K562 (cell line): ENCODE measurements around the gene ANKS3. TPM values are rescaled to one million over a fixed set of nuclear protein-coding genes. Genes with fewer than 3 reads are reported as not detected.

Experiments
- ATAC-seq: fragments of 200-7000 bp; cut with Tn5 transposase; 3 replicates; pipeline ENCODE4 v1.9.1; 2020; ENCODE audit warnings: moderate library complexity
- BruUV-seq: library from RNA; stranded (reverse); fragments of 400-500 nt; replicated peaks from 2 replicates; lab custom pipeline; 2021; lab: Mats Ljungman, UMichigan
- CTCF ChIA-PET: fragments of 300-600 bp; formaldehyde crosslinking; extraction: SDS; loops from one replicate; lab custom pipeline; 2021; ENCODE audit warnings: low intra/inter-chr PET ratio; lab: Yijun Ruan, JAX
- POLR2A ChIA-PET: fragments of 300-600, 350-650 bp; sonication (Branson Sonifier 250); formaldehyde crosslinking; extraction: SDS; loops from one replicate; lab custom pipeline; 2021; ENCODE audit warnings: antibody characterized with exemption, inconsistent platforms; lab: Yijun Ruan, JAX
- DNase-seq, 4 experiments: peaks; one replicate each; pipeline versions ENCODE4 v3.0.0 to v3.0.0-alpha.2; 2011 to 2018; ENCODE audit warnings: low spot score in 3 of 4, mixed read lengths in 3 of 4; ENCODE audit errors: extremely low read depth in 1 of 4
- FAIRE-seq: peaks from 2 replicates; lab custom pipeline; 2011; peaks lifted over from hg19 to GRCh38; lab: Jason Lieb, UNC
- H2AFZ ChIP-seq: 2 replicates; pipeline ENCODE4 v1.6.0; 2011; ENCODE audit warnings: low read depth, low read length, control low read depth, inconsistent platforms
- H3K27ac ChIP-seq: fragments of 200-600 bp; 3 replicates; pipeline ENCODE4 v1.8.0; 2011; ENCODE audit warnings: low read depth, mild to moderate bottlenecking, control low read depth, inconsistent platforms, low read length, moderate library complexity, mixed read lengths; ENCODE audit errors: extremely low read depth
- H3K27me3 ChIP-seq, 2 experiments: fragments of 300-600 bp in 1 of 2; 2 replicates in 1 of 2; 3 replicates in 1 of 2; pipeline versions ENCODE4 v1.6.0 to v1.8.0; 2011; ENCODE audit warnings: inconsistent platforms in 2 of 2, low read length in 2 of 2, mild to moderate bottlenecking in 1 of 2, mixed read lengths in 1 of 2, moderate library complexity in 1 of 2; ENCODE audit not compliant: control insufficient read depth in 2 of 2, insufficient read depth in 2 of 2
- H3K36me3 ChIP-seq: fragments of 300-600 bp; 3 replicates; pipeline ENCODE4 v1.8.0; 2011; ENCODE audit warnings: mild to moderate bottlenecking, low read length, inconsistent platforms; ENCODE audit not compliant: control insufficient read depth, insufficient read depth
- H3K4me1 ChIP-seq, 2 experiments: fragments of 200-600 bp in 1 of 2; replicated peaks in 1 of 2; 2 replicates in 1 of 2; 3 replicates in 1 of 2; pipeline versions ENCODE4 v1.5.1 to v1.8.0; 2011; ENCODE audit warnings: inconsistent platforms in 2 of 2, low read length in 2 of 2, mild to moderate bottlenecking in 1 of 2, mixed read lengths in 1 of 2, moderate library complexity in 1 of 2; ENCODE audit not compliant: control insufficient read depth in 2 of 2, insufficient read depth in 2 of 2
- H3K4me2 ChIP-seq: 2 replicates; pipeline ENCODE4 v1.6.1; 2011; ENCODE audit warnings: low read length, control low read depth, inconsistent platforms, mixed read lengths; ENCODE audit not compliant: insufficient read depth
- H3K4me3 ChIP-seq: fragments of 200-600 bp; sonication (generic), shearing (Covaris generic); 2 replicates; pipeline ENCODE4 v1.5.1; 2016; ENCODE audit warnings: control low read depth, inconsistent platforms
- H3K79me2 ChIP-seq: fragments of 200-600 bp; 3 replicates; pipeline ENCODE4 v1.8.0; 2011; ENCODE audit warnings: low read length, inconsistent platforms; ENCODE audit not compliant: control insufficient read depth, insufficient read depth
- H3K9ac ChIP-seq, 2 experiments: 2 replicates each; pipeline versions ENCODE4 v1.6.0 to v1.6.1; 2011; ENCODE audit warnings: low read depth in 2 of 2, low read length in 2 of 2, control low read depth in 1 of 2, inconsistent platforms in 1 of 2, mild to moderate bottlenecking in 1 of 2, mixed read lengths in 1 of 2; ENCODE audit not compliant: insufficient read depth in 1 of 2
- H3K9me1 ChIP-seq: one replicate; pipeline ENCODE4 v1.6.0; 2011; ENCODE audit warnings: inconsistent platforms, mild to moderate bottlenecking, low read length, moderate library complexity; ENCODE audit not compliant: control insufficient read depth, insufficient read depth
- H3K9me3 ChIP-seq: replicated peaks from 2 replicates; pipeline ENCODE4 v1.5.1; 2011; ENCODE audit warnings: low read depth, low read length, inconsistent platforms; ENCODE audit not compliant: control insufficient read depth, insufficient read depth
- H4K20me1 ChIP-seq: replicated peaks from 2 replicates; pipeline ENCODE4 v1.6.1; 2011; ENCODE audit warnings: low read length, inconsistent platforms, mixed read lengths; ENCODE audit not compliant: control insufficient read depth, insufficient read depth
- CBX3 ChIP-seq, 2 experiments: IDR thresholded peaks; 1 replicate in 1 of 2; 2 replicates in 1 of 2; pipeline ENCODE4 v1.6.1; 2012; ENCODE audit warnings: inconsistent platforms in 2 of 2, low read length in 2 of 2, borderline replicate concordance in 1 of 2, control low read depth in 1 of 2
- CHD7 ChIP-seq: fragments of 200-600 bp; sonication (generic); IDR thresholded peaks from one replicate; pipeline ENCODE4 v1.6.1; 2012; ENCODE audit warnings: mild to moderate bottlenecking, low read depth, low read length, inconsistent platforms
- ETV1 ChIP-seq: fragments of 450-650 bp; conservative IDR thresholded peaks from 2 replicates; pipeline ENCODE4 v1.6.1; 2016; ENCODE audit warnings: missing genetic modification characterization, control low read depth, low read depth, missing compliant biosample characterization
- FOXM1 ChIP-seq, 2 experiments: fragments of 450-650 bp in 1 of 2; sonication (generic) in 1 of 2; formaldehyde crosslinking in 1 of 2; IDR thresholded peaks; 2 replicates each; pipeline versions ENCODE4 v1.6.1 to v1.9.0; 2017 to 2022; ENCODE audit warnings: low read depth in 2 of 2, mild to moderate bottlenecking in 2 of 2, missing genetic modification reagents in 1 of 2, moderate library complexity in 1 of 2
- FOXP4 ChIP-seq: sonication (generic); formaldehyde crosslinking; IDR thresholded peaks from 2 replicates; pipeline ENCODE4 v1.8.0; 2022; ENCODE audit warnings: mild to moderate bottlenecking, missing genetic modification reagents, borderline replicate concordance
- HEY1 ChIP-seq: fragments of 250-450 bp; sonication (Bioruptor Pico); IDR thresholded peaks from 2 replicates; pipeline ENCODE4 v1.5.0; 2020; ENCODE audit warnings: mild to moderate bottlenecking, moderate library complexity, borderline replicate concordance
- WGBS: fragments of 100-300 bp; shearing (Covaris generic); methylation state at CpG from one replicate; pipeline ENCODE4 v1.1.6; 2016; ENCODE audit warnings: low coverage, mixed read lengths; ENCODE audit not compliant: insufficient coverage; ENCODE audit errors: missing lambda C conversion rate; 5-methylcytosine and 5-hydroxymethylcytosine counted together
- in situ Hi-C: fragments of 300-500 bp; cut with MboI; formaldehyde crosslinking; loops from 4 replicates; pipeline ENCODE4 v1.15.0; 2018; ENCODE audit warnings: inconsistent platforms, mixed read lengths
- intact Hi-C: fragments of 100-400 bp; cut with micrococcal nuclease; formaldehyde crosslinking; loops from 2 replicates; pipeline ENCODE4 v1.14.2; 2022
- polyA plus RNA-seq, 8 experiments: library from polyadenylated mRNA; depleted of rRNA in 4 of 8; stranded (reverse) in 5 of 8; unstranded in 3 of 8; fragments of >200 nt; fragmentation: Nextera tagmentation in 2 of 8; fragmentation: Illumina TruSeq in 1 of 8; extraction: Ambion mirVana in 2 of 8; extraction: Trizol in 1 of 8; gene quantifications; 2 replicates each; pipeline versions ENCODE4 v1.2.1 to v1.2.3, GENCODE V29; 2011 to 2014; ENCODE audit warnings: inconsistent platforms in 1 of 8, missing spikeins in 1 of 8
- total RNA-seq, 7 experiments: library from RNA; depleted of rRNA in 6 of 7; stranded (reverse); fragments of >200 nt in 6 of 7; fragmentation: Illumina TruSeq in 2 of 7; extraction: Trizol in 2 of 7; gene quantifications; 2 replicates each; pipeline versions ENCODE4 v1.2.1 to v1.2.3, GENCODE V29; 2011 to 2021; ENCODE audit warnings: low replicate concordance in 1 of 7

Gene ANKS3
- total and polyA plus RNA-seq, 9 of the 15 experiments (the other 6 are each of a cell fraction or from before 2014, with no cell fraction given) = 0.43 to 25.7 (median 14.8) TPM

GRCh38 chr16:4647644-4647980 lies 86.5 kb downstream of the ANKS3 start:
- Histone ChIP-seq H3K9me1 (no peaks in the 10 kb centered on the region), H3K4me1 (peaks cover 0 to 15% of the 10 kb centered on the region in 2 experiments; a peak in 3 of 5 replicates), H3K4me3 (no peak overlapping the region), H4K20me1 (no peaks in the 10 kb centered on the region), H3K9me3 (no peaks in the 10 kb centered on the region), H3K9ac (no peak overlapping the region), H3K79me2 (peaks cover 38% of the 10 kb centered on the region), H3K27me3 (no peaks in the 10 kb centered on the region), H3K36me3 (peaks cover 30% of the 10 kb centered on the region; the same call in 1 of the 3 replicates), H3K27ac (no peak overlapping the region), H2AFZ (no peak overlapping the region), H3K4me2 (no peak overlapping the region)
- intact Hi-C loops = no loop called here
- in situ Hi-C loops = no loop called here
- ChIA-PET POLR2A (no interaction called here), CTCF (no interaction called here)
- 98% methylated on average over 7 of the region's 8 CpGs for WGBS
- BruUV-seq = no TSS peak
- ATAC-seq (no peak), FAIRE-seq (no peak), DNase-seq (no peak)
- TF ChIP-seq HEY1 (CRISPR knock-in tag) = no peak
- no peak for TF ChIP-seq ETV1 (tag)
- TF ChIP-seq CBX3 (IDR thresholded peaks at IDR 0.05; ENCODE audit: borderline replicate concordance in 1 of 2, low read length in 2 of 2) = no peak
- TF ChIP-seq FOXM1 (IDR thresholded peaks at IDR 0.05; ENCODE audit: low read depth) = no peak
- TF ChIP-seq FOXM1 (CRISPR knock-in tag; IDR thresholded peaks at IDR 0.05; ENCODE audit: low read depth) = no peak
- no peak for TF ChIP-seq FOXP4 (CRISPR knock-in tag)
- no peak for TF ChIP-seq CHD7
